Endothelial cell of umbilical vein (primary cell): ENCODE results near the gene EPB41L2. TPM values are rescaled to one million over a fixed set of nuclear protein-coding genes. Genes with fewer than 3 reads are reported as not detected.

Experiments used
- BruUV-seq: library from RNA; stranded (reverse); fragments of 400-500 nt; replicated peaks from 2 replicates; lab custom pipeline; 2021; lab: Mats Ljungman, UMichigan
- CTCF ChIA-PET: fragments of 300-600, 350-600 bp; sonication (Branson Sonifier 250); formaldehyde crosslinking; loops from one replicate; lab custom pipeline; 2021; ENCODE audit warnings: antibody characterized with exemption, inconsistent platforms; lab: Charles Lee
- POLR2A ChIA-PET: fragments of 300-600, 350-600 bp; sonication (Branson Sonifier 250); formaldehyde crosslinking; loops from one replicate; lab custom pipeline; 2021; ENCODE audit warnings: antibody characterized with exemption, inconsistent platforms; lab: Charles Lee
- DNase-seq: peaks from one replicate; pipeline ENCODE4 v3.0.0-alpha.2; 2011; ENCODE audit warnings: low read depth, low spot score
- FAIRE-seq: peaks from 2 replicates; lab custom pipeline; 2011; peaks lifted over from hg19 to GRCh38; lab: Jason Lieb, UNC
- H2AFZ ChIP-seq: 2 replicates; pipeline ENCODE4 v1.6.0; 2012; ENCODE audit warnings: low read depth, low read length, control low read depth, inconsistent platforms
- H3K27ac ChIP-seq: 2 replicates; pipeline ENCODE4 v1.5.1; 2011; ENCODE audit warnings: low read depth, mild to moderate bottlenecking, control low read depth, low read length, moderate library complexity; ENCODE audit not compliant: insufficient read depth
- H3K27me3 ChIP-seq, 2 experiments: 2 replicates each; pipeline versions ENCODE4 v1.6.0 to v1.6.1; 2011; ENCODE audit warnings: low read length in 2 of 2, mixed read lengths in 1 of 2; ENCODE audit not compliant: control insufficient read depth in 2 of 2, insufficient read depth in 2 of 2
- H3K36me3 ChIP-seq, 2 experiments: 2 replicates in 1 of 2; 3 replicates in 1 of 2; pipeline ENCODE4 v1.5.1; 2011; ENCODE audit warnings: low read length in 2 of 2, mild to moderate bottlenecking in 1 of 2, moderate library complexity in 1 of 2; ENCODE audit not compliant: control insufficient read depth in 2 of 2, insufficient read depth in 2 of 2; ENCODE audit errors: extremely low read depth in 1 of 2
- H3K4me1 ChIP-seq: 3 replicates; pipeline ENCODE4 v1.5.1; 2011; ENCODE audit warnings: mild to moderate bottlenecking, low read length; ENCODE audit not compliant: control insufficient read depth, insufficient read depth; ENCODE audit errors: extremely low read depth
- H3K4me2 ChIP-seq: 2 replicates; pipeline ENCODE4 v1.6.1; 2011; ENCODE audit warnings: low read length, control low read depth, mixed read lengths; ENCODE audit not compliant: insufficient read depth
- H3K4me3 ChIP-seq, 3 experiments: fragments of 200-600 bp in 1 of 3; sonication (generic), shearing (Covaris generic) in 1 of 3; replicated peaks in 1 of 3; 2 replicates each; pipeline ENCODE4 v1.5.1; 2011 to 2016; ENCODE audit warnings: control low read depth in 3 of 3, low read length in 3 of 3, mild to moderate bottlenecking in 2 of 3, inconsistent platforms in 1 of 3, low read depth in 1 of 3, moderate library complexity in 1 of 3; ENCODE audit not compliant: insufficient read depth in 1 of 3
- H3K79me2 ChIP-seq: 2 replicates; pipeline ENCODE4 v1.6.0; 2012; ENCODE audit warnings: low read length, inconsistent platforms; ENCODE audit not compliant: control insufficient read depth, insufficient read depth
- H3K9ac ChIP-seq: replicated peaks from 2 replicates; pipeline ENCODE3; 2011; ENCODE audit warnings: low read length, control low read depth; ENCODE audit not compliant: insufficient read depth; ENCODE audit errors: extremely low read depth
- H3K9me1 ChIP-seq: replicated peaks from 3 replicates; pipeline ENCODE4 v1.6.0; 2011; ENCODE audit warnings: mild to moderate bottlenecking, low read length; ENCODE audit not compliant: control insufficient read depth, insufficient read depth; ENCODE audit errors: extremely low read depth
- H3K9me3 ChIP-seq: replicated peaks from 2 replicates; pipeline ENCODE4 v1.5.1; 2012; ENCODE audit warnings: low read length, inconsistent platforms; ENCODE audit not compliant: control insufficient read depth, insufficient read depth
- H4K20me1 ChIP-seq: replicated peaks from 2 replicates; pipeline ENCODE3; 2011; ENCODE audit warnings: mild to moderate bottlenecking, low read length; ENCODE audit not compliant: control insufficient read depth, insufficient read depth; ENCODE audit errors: extremely low read depth
- CTCF ChIP-seq, 2 donors: IDR thresholded peaks; 1 replicate in 1 of 2; 2 replicates in 1 of 2; pipeline ENCODE4 v1.5.1; 2011; ENCODE audit warnings: low read length in 2 of 2, mild to moderate bottlenecking in 2 of 2, moderate library complexity in 2 of 2, control low read depth in 1 of 2, inconsistent platforms in 1 of 2, low read depth in 1 of 2; ENCODE audit not compliant: insufficient read depth in 1 of 2; ENCODE audit errors: extremely low read depth in 1 of 2
- EZH2 ChIP-seq: IDR thresholded peaks from 2 replicates; pipeline ENCODE4 v1.6.1; 2012; ENCODE audit warnings: borderline replicate concordance, low read depth, mild to moderate bottlenecking, moderate library complexity, low read length, inconsistent platforms; ENCODE audit not compliant: severe bottlenecking
- FOS ChIP-seq: IDR thresholded peaks from 2 replicates; pipeline ENCODE4 v1.6.1; 2011; ENCODE audit warnings: mild to moderate bottlenecking, low read length, moderate library complexity, borderline replicate concordance; ENCODE audit not compliant: insufficient read depth
- GATA2 ChIP-seq: IDR thresholded peaks from 2 replicates; pipeline ENCODE4 v1.7.0; 2011; ENCODE audit warnings: low read depth, mild to moderate bottlenecking, moderate library complexity, mixed read lengths, low read length; ENCODE audit not compliant: insufficient read length, insufficient read depth
- JUN ChIP-seq: IDR thresholded peaks from 2 replicates; pipeline ENCODE4 v1.6.1; 2011; ENCODE audit warnings: borderline replicate concordance, low read depth; ENCODE audit not compliant: insufficient read length, insufficient read depth
- MAX ChIP-seq: IDR thresholded peaks from 2 replicates; pipeline ENCODE4 v1.6.1; 2011; ENCODE audit not compliant: insufficient read depth, insufficient read length
- MYC ChIP-seq: IDR thresholded peaks from one replicate; pipeline ENCODE4 v1.6.1; 2011; ENCODE audit warnings: mild to moderate bottlenecking, low read depth, low read length
- POLR2A ChIP-seq: IDR thresholded peaks from 2 replicates; pipeline ENCODE4 v1.6.1; 2012; ENCODE audit warnings: low read depth, mild to moderate bottlenecking, control low read depth, low read length
- POLR2AphosphoS5 ChIP-seq: IDR thresholded peaks from 2 replicates; pipeline ENCODE4 v1.6.1; 2012; ENCODE audit warnings: low read depth, mild to moderate bottlenecking, control low read depth, low read length, moderate library complexity; ENCODE audit not compliant: insufficient read depth
- dilution Hi-C: fragments of 300-500 bp; cut with MboI; formaldehyde crosslinking; loops from one replicate; pipeline ENCODE4 v1.15.0; 2019; ENCODE audit warnings: low sequenced_read_pairs; ENCODE audit not compliant: extremely low pct_ligation_motif_present
- intact Hi-C: fragments of 100-400 bp; cut with micrococcal nuclease; formaldehyde crosslinking; loops from one replicate; pipeline ENCODE4 v1.10.0; 2022
- polyA plus RNA-seq, 4 experiments: library from polyadenylated mRNA; depleted of rRNA in 3 of 4; stranded (reverse) in 3 of 4; unstranded in 1 of 4; fragments of >200 nt; gene quantifications; 2 replicates each; pipeline versions ENCODE4 v1.2.1 to v1.2.3, GENCODE V29; 2011 to 2012; ENCODE audit warnings: missing spikeins in 1 of 4
- total RNA-seq: library from RNA; stranded (reverse); gene quantifications from 2 replicates; pipeline ENCODE4 v1.2.3, GENCODE V29; 2021

EPB41L2 gene
- total and polyA plus RNA-seq, 2 donors (not counting 3 experiments of a cell fraction or from before 2014, with no cell fraction given), result 26.5 to 87.7 TPM

GRCh38 chr6:130964808-130965604, 98.0 kb downstream of the EPB41L2 start:
- CTCF ChIA-PET, result interaction anchor here (1.0 kb wide), 1 partner anchor 152 kb away, joined by 3 read pairs; no protein-coding TSS in a partner anchor
- Histone ChIP-seq H3K27ac (no peak overlapping the region), H4K20me1 (no peaks in the 10 kb centered on the region), H3K27me3 (no peaks in the 10 kb centered on the region), H3K4me2 (no peak overlapping the region), H3K9ac (no peak overlapping the region), H2AFZ (no peak overlapping the region), H3K79me2 (peaks cover 71% of the 10 kb centered on the region), H3K9me1 (no peaks in the 10 kb centered on the region), H3K4me1 (peaks cover 20% of the 10 kb centered on the region), H3K4me3 (no peak overlapping the region), H3K36me3 (no peaks in the 10 kb centered on the region), H3K9me3 (no peaks in the 10 kb centered on the region)
- POLR2A ChIA-PET, result no interaction called here
- BruUV-seq, result no TSS peak
- dilution Hi-C loops (no loop called here), intact Hi-C loops (no loop called here)
- TF ChIP-seq GATA2 (peak; percentile 45), CTCF (IDR thresholded peaks at IDR 0.05; ENCODE audit: extremely low read depth in 1 of 2, insufficient read depth in 1 of 2, low read depth in 1 of 2, low read length in 2 of 2) (no peak)
- FAIRE-seq, result no peak
- no peak for DNase-seq

- POLR2A ChIA-PET, result no interaction called here
- CTCF ChIA-PET, result interaction anchor here (0.9 kb wide), 1 partner anchor 152 kb away, joined by 3 read pairs; no protein-coding TSS in a partner anchor
- H3K36me3 ChIP-seq, result no peaks in the 10 kb centered on the region
- no peak for TF ChIP-seq MAX
- no peak for TF ChIP-seq FOS
- no peak for TF ChIP-seq MYC
- TF ChIP-seq GATA2, result no peak
- TF ChIP-seq JUN, result no peak
- no peak for TF ChIP-seq EZH2
- no peak for TF ChIP-seq POLR2AphosphoS5
- no peak for TF ChIP-seq POLR2A
- TF ChIP-seq CTCF (IDR thresholded peaks at IDR 0.05; ENCODE audit: extremely low read depth in 1 of 2, insufficient read depth in 1 of 2, low read depth in 1 of 2, low read length in 2 of 2), result no peak
- H3K27ac ChIP-seq, result no peak overlapping the region
- H3K4me3 ChIP-seq, result no peak overlapping the region
- no peak overlapping the region for H3K4me2 ChIP-seq
- no peaks in the 10 kb centered on the region for H3K9me1 ChIP-seq
- no peak for FAIRE-seq
- H3K9me3 ChIP-seq, result no peaks in the 10 kb centered on the region
- no peak overlapping the region for H3K9ac ChIP-seq
- H2AFZ ChIP-seq, result no peak overlapping the region
- BruUV-seq, result no TSS peak
- peaks cover 72% of the 10 kb centered on the region for H3K79me2 ChIP-seq
- no peak for DNase-seq
- H4K20me1 ChIP-seq, result no peaks in the 10 kb centered on the region
- dilution Hi-C loops, result no loop called here
- intact Hi-C loops, result no loop called here
- H3K4me1 ChIP-seq, result peaks cover 20% of the 10 kb centered on the region
- H3K27me3 ChIP-seq, result no peaks in the 10 kb centered on the region
These were observed 98.8 kb downstream of the EPB41L2 start for GRCh38 chr6:130964289-130964688.
